HCT116 (cell line): ENCODE data around the gene RASSF7. TPM values are rescaled to one million over a fixed set of nuclear protein-coding genes. Genes with fewer than 3 reads are reported as not detected.

ENCODE experiments used
- ATAC-seq: fragments of 200-7000 bp; cut with Tn5 transposase; 2 replicates; pipeline ENCODE4 v1.9.1; 2020; ENCODE audit warnings: mild to moderate bottlenecking, moderate library complexity
- BruUV-seq: library from RNA; stranded (reverse); fragments of 400-500 nt; replicated peaks from 2 replicates; lab custom pipeline; 2021; lab: Mats Ljungman, UMichigan
- CTCF ChIA-PET: fragments of 300-600 bp; sonication (Branson Sonifier 250); formaldehyde crosslinking; loops from one replicate; lab custom pipeline; 2021; ENCODE audit warnings: antibody characterized with exemption; lab: Charles Lee
- POLR2A ChIA-PET: fragments of 300-600, 350-600 bp; sonication (Branson Sonifier 250); formaldehyde crosslinking; loops from one replicate; lab custom pipeline; 2021; ENCODE audit warnings: antibody characterized with exemption; lab: Charles Lee
- RAD21 ChIA-PET, 2 experiments: fragments of 300-600 bp; sonication (Branson Sonifier 250); formaldehyde crosslinking; loops; one replicate each; lab custom pipeline; 2023; ENCODE audit warnings: low total read pairs in 2 of 2; ENCODE audit not compliant: uncharacterized antibody in 2 of 2, unreplicated experiment in 2 of 2, low non-redundant PET in 1 of 2; lab: Charles Lee
- DNase-seq: peaks from one replicate; pipeline ENCODE4 v3.0.0-alpha.2; 2010; ENCODE audit warnings: low read depth, low spot score
- H2AFZ ChIP-seq: fragments of 200-600 bp; shearing (Covaris generic), sonication (generic); 2 replicates; pipeline ENCODE4 v1.6.1; 2017; ENCODE audit warnings: low read depth, mixed run types, mixed read lengths, antibody characterized with exemption, low read length; ENCODE audit not compliant: poor library complexity, severe bottlenecking
- H3K27ac ChIP-seq: 2 replicates; pipeline ENCODE4 v1.5.1; 2012; ENCODE audit warnings: low read depth, low read length
- H3K27me3 ChIP-seq: fragments of 200-600 bp; sonication (generic); 2 replicates; pipeline ENCODE4 v1.6.1; 2016; ENCODE audit warnings: mixed run types, low read length, mixed read lengths; ENCODE audit not compliant: insufficient read depth
- H3K36me3 ChIP-seq, 2 experiments: fragments of 200-500 bp in 1 of 2; fragments of 200-600 bp in 1 of 2; sonication (Bioruptor generic) in 1 of 2; sonication (generic) in 1 of 2; 2 replicates each; pipeline versions ENCODE4 v1.5.1 to v1.6.1; 2014 to 2016; ENCODE audit warnings: low read length in 2 of 2, inconsistent platforms in 1 of 2, mixed read lengths in 1 of 2, mixed run types in 1 of 2; ENCODE audit not compliant: insufficient read depth in 2 of 2, control insufficient read depth in 1 of 2
- H3K4me1 ChIP-seq, 2 experiments: fragments of 200-600 bp in 1 of 2; sonication (generic) in 1 of 2; 2 replicates each; pipeline versions ENCODE4 v1.5.1 to v1.6.1; 2012 to 2017; ENCODE audit warnings: low read length in 2 of 2, inconsistent platforms in 1 of 2, mild to moderate bottlenecking in 1 of 2, mixed read lengths in 1 of 2, mixed run types in 1 of 2, moderate library complexity in 1 of 2; ENCODE audit not compliant: insufficient read depth in 2 of 2, control insufficient read depth in 1 of 2
- H3K4me2 ChIP-seq: fragments of 200-600 bp; sonication (generic); 2 replicates; pipeline ENCODE4 v1.6.1; 2017; ENCODE audit warnings: mixed run types, low read length, mixed read lengths
- H3K4me3 ChIP-seq, 2 experiments: fragments of 200-600 bp in 1 of 2; sonication (generic) in 1 of 2; replicated peaks in 1 of 2; 2 replicates each; pipeline ENCODE4 v1.5.1; 2011 to 2016; ENCODE audit warnings: low read length in 2 of 2, control low read depth in 1 of 2, low read depth in 1 of 2, mild to moderate bottlenecking in 1 of 2, mixed read lengths in 1 of 2, mixed run types in 1 of 2
- H3K79me2 ChIP-seq: fragments of 200-600 bp; sonication (generic); 2 replicates; pipeline ENCODE4 v1.6.1; 2017; ENCODE audit warnings: mild to moderate bottlenecking, mixed run types, low read length, moderate library complexity, mixed read lengths; ENCODE audit not compliant: insufficient read depth
- H3K9ac ChIP-seq: fragments of 200-600 bp; sonication (generic); 2 replicates; pipeline ENCODE4 v1.6.1; 2016; ENCODE audit warnings: low read length, mixed read lengths
- H3K9me2 ChIP-seq: fragments of 200-600 bp; sonication (generic), shearing (Covaris generic); 2 replicates; pipeline ENCODE4 v1.6.1; 2017; ENCODE audit warnings: mixed run types, mild to moderate bottlenecking, moderate library complexity; ENCODE audit not compliant: insufficient read depth
- H3K9me3 ChIP-seq, 2 experiments: fragments of 200-500 bp in 1 of 2; fragments of 200-600 bp in 1 of 2; sonication (Bioruptor generic) in 1 of 2; sonication (generic) in 1 of 2; 2 replicates each; pipeline ENCODE4 v1.6.1; 2014 to 2017; ENCODE audit warnings: low read length in 2 of 2, mixed read lengths in 2 of 2, inconsistent platforms in 1 of 2, low read depth in 1 of 2, mild to moderate bottlenecking in 1 of 2, mixed run types in 1 of 2, moderate library complexity in 1 of 2; ENCODE audit not compliant: control insufficient read depth in 1 of 2, insufficient read depth in 1 of 2
- H4K20me1 ChIP-seq: fragments of 200-600 bp; sonication (generic), shearing (Covaris generic); 2 replicates; pipeline ENCODE4 v1.6.1; 2017; ENCODE audit warnings: mixed run types, mild to moderate bottlenecking, moderate library complexity; ENCODE audit not compliant: insufficient read depth
- FOSL1 ChIP-seq: IDR thresholded peaks from 2 replicates; pipeline ENCODE4 v1.6.1; 2012; ENCODE audit warnings: low read depth
- MAX ChIP-seq: IDR thresholded peaks from 2 replicates; pipeline ENCODE4 v1.6.1; 2012
- POLR2A ChIP-seq: IDR thresholded peaks from 2 replicates; pipeline ENCODE4 v1.7.0; 2011; ENCODE audit warnings: borderline replicate concordance; ENCODE audit not compliant: insufficient read depth, insufficient read length; ENCODE audit errors: extremely low read depth
- POLR2AphosphoS5 ChIP-seq: IDR thresholded peaks from 2 replicates; pipeline ENCODE4 v1.6.1; 2011; ENCODE audit warnings: mild to moderate bottlenecking, low read depth, low read length, moderate library complexity
- RAD21 ChIP-seq: IDR thresholded peaks from 2 replicates; pipeline ENCODE4 v1.6.1; 2012; ENCODE audit warnings: low read depth, mild to moderate bottlenecking
- SP1 ChIP-seq: IDR thresholded peaks from 2 replicates; pipeline ENCODE4 v1.6.1; 2012; ENCODE audit warnings: low read depth
- SRF ChIP-seq: IDR thresholded peaks from 2 replicates; pipeline ENCODE4 v1.6.1; 2012; ENCODE audit warnings: low read depth
- TCF7L2 ChIP-seq: IDR thresholded peaks from 2 replicates; pipeline ENCODE4 v1.7.0; 2011; ENCODE audit warnings: borderline replicate concordance, inconsistent platforms; ENCODE audit not compliant: insufficient read depth, insufficient read length; ENCODE audit errors: extremely low read depth
- ZBTB33 ChIP-seq: IDR thresholded peaks from 2 replicates; pipeline ENCODE4 v1.6.1; 2011; ENCODE audit warnings: mild to moderate bottlenecking, low read length, moderate library complexity; ENCODE audit not compliant: insufficient replicate concordance; ENCODE audit errors: extremely low read depth
- ZFX ChIP-seq: fragments of 450-650 bp; IDR thresholded peaks from 2 replicates; pipeline ENCODE4 v1.6.1; 2017
- intact Hi-C: fragments of 100-400 bp; cut with micrococcal nuclease; formaldehyde crosslinking; loops from 2 replicates; pipeline ENCODE4 v1.10.0; 2022
- total RNA-seq: library from RNA; stranded (reverse); gene quantifications from one replicate; pipeline ENCODE4 v1.2.1, GENCODE V29; 2021; ENCODE audit not compliant: unreplicated experiment

The RASSF7 gene
- total RNA-seq, 1 experiment from 2014 or later, result 35.9 TPM

DNA sequence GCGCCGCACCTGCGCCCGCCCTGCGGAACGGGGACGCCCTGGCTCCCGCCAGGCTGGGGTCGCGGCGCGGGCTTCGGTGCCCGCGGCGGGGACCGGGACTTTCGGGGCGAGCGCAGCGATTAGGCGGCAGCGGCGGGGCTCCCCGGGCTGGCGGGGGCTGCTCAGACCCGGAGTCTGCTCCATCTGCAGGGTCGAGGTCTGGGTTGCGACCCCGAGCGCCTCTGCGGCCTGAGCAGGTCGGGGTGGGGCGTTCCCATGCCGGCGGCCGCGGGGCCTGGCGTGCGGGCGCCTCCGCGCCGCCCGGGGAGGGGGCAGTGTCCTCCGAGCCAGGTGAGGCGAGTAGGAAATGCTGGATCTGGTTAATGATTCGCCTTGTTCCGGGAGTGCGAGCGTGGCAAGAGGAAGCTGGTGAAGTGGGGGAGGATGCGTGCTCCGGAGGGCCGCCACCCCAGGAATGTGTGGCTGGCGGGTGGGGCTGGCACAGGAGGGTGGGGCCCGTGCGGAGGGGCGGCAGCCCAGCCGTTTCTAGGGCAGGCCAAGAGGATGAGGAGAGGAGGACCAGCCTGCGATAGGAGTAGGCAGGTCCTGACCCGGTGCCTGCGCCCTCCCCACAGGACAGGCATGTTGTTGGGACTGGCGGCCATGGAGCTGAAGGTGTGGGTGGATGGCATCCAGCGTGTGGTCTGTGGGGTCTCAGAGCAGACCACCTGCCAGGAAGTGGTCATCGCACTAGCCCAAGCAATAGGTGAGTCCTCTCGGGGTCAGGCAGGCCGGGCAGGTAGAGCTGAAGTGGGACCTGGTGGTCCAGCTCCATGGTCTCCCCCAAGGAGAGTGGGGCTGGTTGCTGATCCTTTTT is 606 bp downstream of the RASSF7 start:
- ATAC-seq, result peak; percentile 57
- Histone ChIP-seq H4K20me1 (no peaks in the 10 kb centered on the region), H3K4me1 (peaks cover 23 to 48% of the 10 kb centered on the region in 2 experiments), H3K4me3 (peak overlapping the region; percentile 65 to 92), H3K4me2 (peak overlapping the region; percentile 91), H3K27ac (peak overlapping the region; percentile 93), H3K9ac (peak overlapping the region; percentile 84), H3K9me2 (no peaks in the 10 kb centered on the region), H3K27me3 (no peaks in the 10 kb centered on the region), H3K9me3 (no peaks in the 10 kb centered on the region), H2AFZ (no peak overlapping the region), H3K36me3 (0 out of 4 replicates have a peak, but pooled peaks cover 0 to 3% of the 10 kb centered on the region in 2 experiments), H3K79me2 (peaks cover 15% of the 10 kb centered on the region)
- no peak for DNase-seq
- POLR2A ChIA-PET, result no interaction called here
- no peak for TF ChIP-seq RAD21
- 0 out of 2 replicates have a peak, but pooled peaks have one; percentile 16 for TF ChIP-seq POLR2AphosphoS5
- TF ChIP-seq TCF7L2, result no peak
- no peak for TF ChIP-seq FOSL1
- TF ChIP-seq SP1, result no peak
- no peak for TF ChIP-seq SRF
- TF ChIP-seq POLR2A, result peak; percentile 35
- peak; percentile 21; the same call in 1 of the 2 replicates for TF ChIP-seq ZFX
- TF ChIP-seq MAX, result no peak
- TF ChIP-seq ZBTB33, result no peak
- CTCF ChIA-PET, result no interaction called here
- TSS peak; percentile 38 for BruUV-seq
- RAD21 ChIA-PET, result no interaction called here
- intact Hi-C loops, result loop anchor here (2.0 kb wide), 1 partner anchor 25 kb away; the partner anchor contains the start of gene LRRC56
